Smooth muscle cell of trachea (primary cell): ENCODE measurements around the gene TCERG1. TPM values are rescaled to one million over a fixed set of nuclear protein-coding genes. Genes with fewer than 3 reads are reported as not detected.

Experiments used
- total RNA-seq: library from RNA; depleted of rRNA; stranded (reverse); fragments of >200 nt; gene quantifications from 2 replicates; pipeline ENCODE4 v1.2.1, GENCODE V29; 2014

The TCERG1 gene
- total RNA-seq = 25.6 and 36.8 TPM in 2 replicates

DNA sequence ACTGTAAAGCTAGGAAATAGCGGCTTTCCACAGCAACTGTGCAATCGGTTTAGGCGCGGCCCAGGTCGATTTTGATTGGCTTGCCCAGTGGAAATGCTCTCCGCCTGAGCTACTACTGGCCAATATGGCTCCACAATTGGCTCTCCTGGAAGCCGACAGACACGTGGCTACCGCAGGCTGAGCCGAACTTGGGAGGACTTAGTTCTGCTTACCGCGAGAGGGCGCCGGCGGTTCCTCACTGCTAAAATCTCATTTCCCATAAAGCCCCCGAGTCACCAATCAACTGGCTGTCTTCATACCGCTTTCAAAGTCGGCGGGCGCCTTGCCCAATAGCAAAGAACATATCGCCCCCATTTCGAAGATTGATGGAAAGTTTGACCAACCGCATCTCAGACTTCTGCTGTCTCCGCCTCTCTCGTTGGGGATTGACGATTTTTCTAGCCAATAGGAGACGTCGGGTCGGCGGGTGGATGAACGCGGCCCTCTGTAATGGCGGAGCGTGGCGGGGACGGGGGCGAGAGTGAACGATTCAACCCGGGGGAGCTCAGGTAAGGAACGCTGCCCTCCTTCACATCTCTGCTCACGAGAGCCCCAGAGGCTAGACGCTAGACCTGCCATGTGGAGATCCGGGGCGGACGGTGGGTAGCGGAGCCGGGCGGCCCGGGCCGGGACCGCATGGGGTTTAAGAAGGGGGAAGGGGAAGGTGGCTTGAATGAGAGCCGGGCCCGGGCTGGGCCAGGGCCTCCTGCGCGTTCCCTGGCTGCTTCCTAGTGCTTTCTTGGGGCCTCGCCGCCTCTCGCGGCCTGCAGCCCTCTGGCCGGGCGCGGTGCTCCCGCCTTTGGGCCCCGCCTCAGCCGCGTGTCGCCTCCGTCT lies at the start of gene TCERG1:
TCERG1 (plus strand) TSS at position 473 of the 873 bp plus-strand sequence; CDS start at position 490, 17 bp downstream.

DNA sequence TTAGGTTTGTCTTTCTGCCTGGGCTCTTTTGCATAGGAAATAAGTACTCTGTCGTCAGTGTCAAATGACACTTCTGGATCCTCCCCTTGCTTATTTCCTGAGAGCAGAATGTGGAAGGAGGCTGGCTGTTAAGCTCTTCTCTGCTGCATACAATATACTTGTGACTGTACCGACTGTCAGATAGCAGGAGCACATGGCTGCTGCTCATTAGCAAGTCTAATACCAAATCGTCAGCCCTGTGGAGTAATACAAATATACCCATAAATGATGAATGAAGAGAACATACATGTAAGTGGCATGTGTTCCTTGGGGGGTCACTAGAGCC lies 69.0 kb downstream of the TCERG1 start, which contains the start of gene GPR151:
GPR151 (minus strand) TSS at position 40 of the 325 bp plus-strand sequence. CDS start 77 bp downstream, outside the sequence.

Other genes starting within 250 kb of the TCERG1 start
- gene RBM27, start 243.7 kb upstream of the TCERG1 start, total RNA-seq = 20.8 and 27.8 TPM in 2 replicates
- gene POU4F3, start 108.5 kb upstream of the TCERG1 start, total RNA-seq = not detected in 2 replicates
- not detected in 2 replicates for gene GPR151, start 68.9 kb downstream of the TCERG1 start, total RNA-seq